ENCODE data around the gene PRR15L.

DNA sequence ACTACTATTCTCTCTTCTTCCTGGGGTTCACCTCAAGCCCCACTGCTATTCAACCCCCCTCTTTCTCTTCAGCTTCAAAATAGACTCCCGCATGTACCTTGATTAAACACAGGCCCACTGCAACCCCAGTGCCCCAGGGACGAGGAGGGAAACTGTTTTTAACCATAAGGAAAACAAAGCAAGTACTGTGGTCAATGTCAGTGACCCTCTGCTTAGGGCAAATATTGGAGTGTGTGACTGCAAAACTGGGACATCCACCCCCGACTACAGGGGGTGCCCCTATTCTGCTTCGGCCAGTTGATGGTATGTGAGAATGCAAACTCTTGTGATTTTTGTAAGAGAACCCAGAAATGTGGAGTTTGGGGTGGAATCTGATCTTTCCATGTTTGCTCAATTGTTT lies 25.8 kb downstream of the PRR15L start:
- TF ChIP-seq, protein P1, sequence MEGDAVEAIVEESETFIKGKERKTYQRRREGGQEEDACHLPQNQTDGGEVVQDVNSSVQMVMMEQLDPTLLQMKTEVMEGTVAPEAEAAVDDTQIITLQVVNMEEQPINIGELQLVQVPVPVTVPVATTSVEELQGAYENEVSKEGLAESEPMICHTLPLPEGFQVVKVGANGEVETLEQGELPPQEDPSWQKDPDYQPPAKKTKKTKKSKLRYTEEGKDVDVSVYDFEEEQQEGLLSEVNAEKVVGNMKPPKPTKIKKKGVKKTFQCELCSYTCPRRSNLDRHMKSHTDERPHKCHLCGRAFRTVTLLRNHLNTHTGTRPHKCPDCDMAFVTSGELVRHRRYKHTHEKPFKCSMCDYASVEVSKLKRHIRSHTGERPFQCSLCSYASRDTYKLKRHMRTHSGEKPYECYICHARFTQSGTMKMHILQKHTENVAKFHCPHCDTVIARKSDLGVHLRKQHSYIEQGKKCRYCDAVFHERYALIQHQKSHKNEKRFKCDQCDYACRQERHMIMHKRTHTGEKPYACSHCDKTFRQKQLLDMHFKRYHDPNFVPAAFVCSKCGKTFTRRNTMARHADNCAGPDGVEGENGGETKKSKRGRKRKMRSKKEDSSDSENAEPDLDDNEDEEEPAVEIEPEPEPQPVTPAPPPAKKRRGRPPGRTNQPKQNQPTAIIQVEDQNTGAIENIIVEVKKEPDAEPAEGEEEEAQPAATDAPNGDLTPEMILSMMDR (conservative IDR thresholded peaks at IDR 0.05 in 1 of 2, IDR thresholded peaks at IDR 0.05 in 1 of 2; ENCODE audit: low read depth in 1 of 2, low read length in 2 of 2): no peak
- TF ChIP-seq EZH2 (IDR thresholded peaks at IDR 0.05; ENCODE audit: low read length, missing control alignments): no peak
